Fibroblast of lung (primary cell): ENCODE data around the gene RPL14.

ENCODE experiments used
- EZH2 ChIP-seq: IDR thresholded peaks from 2 replicates; pipeline ENCODE4 v1.5.1; 2012; ENCODE audit warnings: low read length, control low read depth, mild to moderate bottlenecking; ENCODE audit errors: missing control alignments
- TF ChIP-seq, protein P1 (sequence below), 2 donors: IDR thresholded peaks in 1 of 2; conservative IDR thresholded peaks in 1 of 2; 1 replicate in 1 of 2; 2 replicates in 1 of 2; pipeline ENCODE4 v1.5.1; 2011 to 2012; ENCODE audit warnings: low read length in 2 of 2, control low read depth in 1 of 2, inconsistent platforms in 1 of 2, low read depth in 1 of 2, mild to moderate bottlenecking in 1 of 2

DNA sequence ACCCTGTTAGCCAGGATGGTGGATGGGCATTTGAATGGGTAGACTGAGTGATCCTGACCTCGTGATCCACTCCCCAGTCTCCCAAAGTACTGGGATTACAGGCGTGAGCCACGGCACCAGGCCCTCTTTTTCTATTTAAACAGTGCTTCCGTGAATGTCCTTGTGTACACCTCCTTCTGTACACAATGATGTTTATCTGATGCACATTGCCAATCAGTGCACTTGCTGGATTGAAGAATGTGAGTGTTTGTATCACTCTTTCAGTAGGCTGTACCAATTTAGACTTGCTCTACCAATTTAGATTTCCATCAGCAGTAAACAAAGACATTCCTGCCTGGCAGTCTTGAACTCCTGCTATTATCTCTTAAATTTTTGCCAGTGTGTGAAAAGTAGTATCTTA lies 10.9 kb downstream of the RPL14 start:
- TF ChIP-seq, protein P1, sequence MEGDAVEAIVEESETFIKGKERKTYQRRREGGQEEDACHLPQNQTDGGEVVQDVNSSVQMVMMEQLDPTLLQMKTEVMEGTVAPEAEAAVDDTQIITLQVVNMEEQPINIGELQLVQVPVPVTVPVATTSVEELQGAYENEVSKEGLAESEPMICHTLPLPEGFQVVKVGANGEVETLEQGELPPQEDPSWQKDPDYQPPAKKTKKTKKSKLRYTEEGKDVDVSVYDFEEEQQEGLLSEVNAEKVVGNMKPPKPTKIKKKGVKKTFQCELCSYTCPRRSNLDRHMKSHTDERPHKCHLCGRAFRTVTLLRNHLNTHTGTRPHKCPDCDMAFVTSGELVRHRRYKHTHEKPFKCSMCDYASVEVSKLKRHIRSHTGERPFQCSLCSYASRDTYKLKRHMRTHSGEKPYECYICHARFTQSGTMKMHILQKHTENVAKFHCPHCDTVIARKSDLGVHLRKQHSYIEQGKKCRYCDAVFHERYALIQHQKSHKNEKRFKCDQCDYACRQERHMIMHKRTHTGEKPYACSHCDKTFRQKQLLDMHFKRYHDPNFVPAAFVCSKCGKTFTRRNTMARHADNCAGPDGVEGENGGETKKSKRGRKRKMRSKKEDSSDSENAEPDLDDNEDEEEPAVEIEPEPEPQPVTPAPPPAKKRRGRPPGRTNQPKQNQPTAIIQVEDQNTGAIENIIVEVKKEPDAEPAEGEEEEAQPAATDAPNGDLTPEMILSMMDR (conservative IDR thresholded peaks at IDR 0.05 in 1 of 2, IDR thresholded peaks at IDR 0.05 in 1 of 2; ENCODE audit: low read depth in 1 of 2, low read length in 2 of 2) = no peak
- no peak for TF ChIP-seq EZH2
